HG03565 (cell line): ENCODE measurements around the gene CDC25B.

Experiments used
- ATAC-seq: cut with Tn5 transposase; IDR thresholded peaks from one replicate; pipeline ENCODE4 v1.9.1; 2021; ENCODE audit warnings: mild to moderate bottlenecking, moderate library complexity; ENCODE audit not compliant: unreplicated experiment

Gene CDC25B

DNA sequence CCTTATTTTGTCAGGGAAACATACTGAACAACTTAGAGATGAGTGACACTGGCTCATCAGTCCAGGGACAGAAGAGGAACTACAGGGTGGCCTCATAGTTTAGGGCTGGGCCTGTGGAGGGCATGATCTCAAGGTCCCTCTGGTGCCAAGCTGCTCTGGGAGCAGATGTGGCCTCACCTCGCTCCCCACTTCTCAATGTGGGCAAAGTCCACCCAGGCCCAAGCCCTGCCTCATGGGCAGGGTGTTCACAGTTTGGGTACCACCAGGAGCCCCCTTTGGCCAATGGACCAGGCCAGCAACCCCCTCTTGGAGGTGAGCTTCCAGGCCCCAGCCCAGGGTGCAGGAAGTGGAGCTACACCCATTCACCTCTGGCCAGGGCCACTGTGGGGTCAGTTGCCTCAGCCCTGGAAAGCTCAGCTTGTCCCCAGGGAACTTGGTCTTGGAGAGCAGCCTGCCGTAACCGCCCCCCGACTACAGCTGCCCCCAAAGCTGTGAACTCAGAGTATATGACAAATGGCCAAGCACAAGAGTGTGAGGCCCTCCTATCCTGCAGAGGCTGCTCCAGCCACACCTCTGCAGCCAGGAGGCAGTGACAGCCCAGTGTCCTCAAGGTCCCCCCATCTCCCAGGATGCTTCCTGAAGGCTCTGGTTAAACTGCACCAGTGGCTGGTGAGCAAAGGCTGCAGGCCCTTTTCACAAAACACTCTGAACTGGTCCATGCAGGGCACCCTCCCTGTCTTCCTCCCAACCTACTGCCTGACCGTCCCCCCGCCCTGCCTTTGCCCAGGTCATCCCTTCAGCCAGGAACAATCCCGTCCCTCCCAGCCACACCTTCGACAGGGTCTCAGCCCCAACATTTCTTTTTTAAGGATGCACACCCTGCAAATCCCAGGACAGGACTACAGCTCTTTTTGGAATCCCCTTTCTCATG lies 32.2 kb upstream of the CDC25B start:
- ATAC-seq: no peak

DNA sequence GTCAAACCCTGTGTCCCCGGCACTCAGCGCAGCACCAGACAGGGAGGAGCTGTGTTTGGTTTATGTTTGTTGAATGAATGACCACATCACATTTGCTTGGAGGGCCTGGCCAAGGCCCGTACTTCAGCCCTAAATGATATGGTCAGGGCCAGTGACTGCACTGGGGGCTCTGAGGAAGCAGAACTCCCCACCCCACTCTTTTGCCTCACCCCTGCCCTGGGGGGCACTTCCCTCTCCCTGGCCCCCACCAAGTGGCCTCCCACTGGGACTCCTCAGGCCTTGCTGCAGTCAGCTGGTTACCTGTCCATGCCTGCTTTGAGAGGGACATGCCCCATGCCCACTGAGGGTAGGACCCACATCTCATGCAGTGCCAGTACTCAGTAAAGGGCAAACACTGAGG lies 31.5 kb upstream of the CDC25B start:
- ATAC-seq: no peak

GRCh38 chr20:3765171-3765882 lies 30.8 kb upstream of the CDC25B start:
- ATAC-seq: no peak

GRCh38 chr20:3766422-3767109 lies 29.5 kb upstream of the CDC25B start:
- ATAC-seq: no peak

DNA sequence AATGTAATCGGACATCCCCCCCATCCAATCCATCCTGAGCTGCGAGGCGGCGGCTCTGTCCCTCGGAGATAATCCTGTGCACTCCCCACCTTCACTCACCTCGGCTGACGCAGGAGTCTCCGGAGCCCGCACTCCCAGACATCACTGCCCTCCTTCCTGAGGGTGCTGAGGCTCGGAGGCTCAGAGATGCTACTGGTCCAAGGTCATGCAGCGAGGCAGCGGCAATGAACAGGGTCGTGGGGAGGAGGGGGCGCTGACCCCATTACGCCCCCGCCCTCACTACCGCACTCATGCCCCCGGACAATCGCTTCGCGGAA lies 29.0 kb upstream of the CDC25B start:
- ATAC-seq: no peak

- peak; percentile 91 for ATAC-seq
Measured at GRCh38 chr20:3767427-3768341, 28.4 kb upstream of the CDC25B start, which contains the start of gene ADISSP. Gene ADISSP (minus strand): TSS chr20:3767753. CDS start chr20:3760100, 7,653 bp downstream.

GRCh38 chr20:3768342-3769130 lies 27.6 kb upstream of the CDC25B start:
- no peak for ATAC-seq

DNA sequence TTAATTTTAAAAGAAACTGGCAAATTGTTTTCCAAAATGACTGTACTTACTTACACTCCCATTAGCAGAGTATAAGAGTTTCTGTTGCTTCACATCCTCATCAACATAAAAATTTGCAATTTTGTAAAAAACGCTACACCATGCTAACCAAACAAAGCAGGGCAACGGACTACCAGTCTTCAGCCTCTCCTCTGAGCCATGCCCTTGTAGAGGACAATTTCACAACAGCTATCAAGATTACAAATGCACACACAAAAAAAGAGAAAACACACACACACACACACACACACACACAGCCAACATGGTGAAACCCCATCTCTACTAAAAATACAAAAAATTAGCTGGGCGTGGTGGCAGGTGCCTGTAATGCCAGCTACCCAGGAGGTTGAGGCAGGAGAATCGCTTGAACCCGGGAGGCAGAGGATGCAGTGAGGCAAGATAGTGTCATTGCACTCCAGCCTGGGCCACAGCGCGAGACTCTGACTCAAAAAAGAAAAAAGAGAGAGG lies 24.5 kb upstream of the CDC25B start:
- ATAC-seq: no peak

GRCh38 chr20:3775457-3776108 lies 20.5 kb upstream of the CDC25B start:
- no peak for ATAC-seq

DNA sequence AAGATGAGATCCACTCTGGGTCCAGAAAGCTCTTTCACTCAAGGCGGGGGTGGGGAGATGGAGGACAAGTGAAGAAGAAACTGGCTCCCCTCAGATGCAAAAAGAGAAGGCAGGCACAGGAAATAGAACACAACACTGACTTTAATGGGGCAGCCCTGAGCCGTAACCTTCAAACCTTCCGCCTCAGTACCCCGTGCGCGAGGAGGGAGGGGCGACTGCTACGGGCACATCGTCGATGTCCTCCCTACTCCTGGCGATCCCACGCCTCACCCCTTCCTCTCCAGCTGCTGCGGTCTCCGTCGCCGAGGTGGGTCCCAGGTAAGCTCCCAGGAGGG lies 18.8 kb upstream of the CDC25B start:
- ATAC-seq: no peak

GRCh38 chr20:3777716-3778629 lies 18.1 kb upstream of the CDC25B start:
- ATAC-seq: no peak

GRCh38 chr20:3778976-3779375 lies 17.1 kb upstream of the CDC25B start:
- no peak for ATAC-seq

- no peak for ATAC-seq
Measured at GRCh38 chr20:3781153-3781910, 14.8 kb upstream of the CDC25B start, which contains the start of gene SPEF1. Gene SPEF1 (minus strand): TSS chr20:3781448. CDS start chr20:3781287, 161 bp downstream.

DNA sequence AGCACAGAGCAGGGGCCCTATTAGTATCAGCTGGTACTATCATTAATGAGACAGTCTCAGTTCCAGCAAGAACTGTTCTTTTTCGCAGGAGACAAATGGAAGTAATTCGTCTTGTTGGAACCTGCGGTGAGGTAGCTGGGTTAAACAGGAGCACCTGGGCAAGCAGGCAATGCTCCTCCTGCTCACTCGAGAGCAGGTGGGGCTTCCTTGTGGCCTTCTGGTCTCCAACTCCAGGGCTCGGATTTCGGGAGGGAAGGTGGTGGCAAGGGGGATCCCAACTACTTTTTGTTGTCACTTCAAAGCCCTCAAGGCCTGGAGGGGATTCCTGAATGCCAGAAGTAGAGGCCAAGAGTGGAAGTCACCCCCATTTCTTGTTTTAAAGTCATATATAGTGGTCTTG lies 13.5 kb upstream of the CDC25B start:
- ATAC-seq: no peak

DNA sequence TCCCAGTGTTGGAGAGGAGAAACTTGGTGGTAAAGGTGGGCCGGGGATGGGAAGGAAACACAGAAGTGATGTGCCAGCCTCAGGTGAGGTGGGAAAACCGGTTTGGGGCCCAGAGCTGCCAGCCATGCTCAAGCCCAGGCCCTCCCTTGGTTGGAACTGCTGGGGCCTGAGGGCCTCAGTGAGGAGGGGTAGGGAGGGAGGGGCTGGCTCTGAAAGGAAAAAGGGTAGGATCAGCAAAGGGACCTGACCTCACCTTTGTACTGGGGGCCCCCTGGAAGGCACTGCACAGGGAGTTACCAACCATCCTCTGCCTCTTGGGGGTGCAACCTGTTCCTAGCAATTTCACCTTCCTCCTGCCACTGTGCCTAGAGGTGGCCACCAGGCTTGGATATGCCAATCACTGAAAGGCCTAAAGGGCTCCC lies 13.0 kb upstream of the CDC25B start:
- no peak for ATAC-seq

DNA sequence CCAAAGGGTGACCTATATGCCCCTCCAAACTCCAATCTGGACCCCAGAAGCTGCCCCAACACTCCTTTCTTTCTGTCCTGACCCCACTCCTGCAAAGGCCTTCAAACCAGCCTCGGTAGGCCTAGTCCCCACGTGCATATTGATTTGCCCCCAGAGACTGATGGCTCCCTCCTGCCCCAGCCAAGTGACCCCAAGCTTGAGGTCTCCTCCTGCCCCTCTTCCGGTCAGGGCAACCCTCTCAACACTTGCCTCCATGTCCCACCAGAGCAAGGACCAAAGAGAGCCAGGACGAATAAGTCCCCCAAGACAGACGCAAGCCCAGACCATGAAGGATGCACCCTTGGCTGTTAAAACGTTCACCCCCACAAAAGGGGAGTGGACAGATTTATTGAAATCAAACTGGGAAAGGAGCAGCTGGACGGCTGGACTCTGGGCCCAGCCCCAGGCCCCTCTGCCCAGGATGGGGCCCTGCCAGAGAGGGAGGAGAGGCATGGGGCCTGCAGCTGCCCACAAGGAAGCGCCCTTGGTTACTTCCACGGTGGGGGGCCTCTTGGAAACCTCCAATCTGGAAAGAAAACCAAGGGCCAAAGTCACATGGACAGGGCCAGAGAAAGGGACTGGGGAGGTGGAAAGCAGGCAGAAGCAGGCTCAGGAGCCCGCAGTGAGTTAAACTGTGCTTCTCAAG lies 12.5 kb upstream of the CDC25B start:
- ATAC-seq: no peak
